ENCODE measurements around the gene INTS6.

INTS6 gene

GRCh38 chr13:51451134-51451466 lies 1.7 kb downstream of the INTS6 start:
- peak overlapping the region; percentile 73 to 93 for H3K4me3 ChIP-seq (replicated peaks in 1 of 2; ENCODE audit: low read depth in 2 of 2, low read length in 2 of 2)
- DNase-seq (ENCODE audit: low read depth in 2 of 2): no peak
- TF ChIP-seq CTCF (IDR thresholded peaks at IDR 0.05; ENCODE audit: low read depth, low read length): no peak

- no peak for DNase-seq (ENCODE audit: low read depth in 2 of 2)
- H3K4me3 ChIP-seq (replicated peaks in 1 of 2; ENCODE audit: low read depth in 2 of 2, low read length in 2 of 2): no peak overlapping the region
- no peak for TF ChIP-seq CTCF (IDR thresholded peaks at IDR 0.05; ENCODE audit: low read depth, low read length)
Observed at GRCh38 chr13:51449018-51449417, 3.8 kb downstream of the INTS6 start.

GRCh38 chr13:51444922-51445321 lies 7.9 kb downstream of the INTS6 start:
- H3K4me3 ChIP-seq (replicated peaks in 1 of 2; ENCODE audit: low read depth in 2 of 2, low read length in 2 of 2): no peak overlapping the region
- TF ChIP-seq CTCF (IDR thresholded peaks at IDR 0.05; ENCODE audit: low read depth, low read length): no peak
- peak; percentile 73 to 78 for DNase-seq (ENCODE audit: low read depth in 2 of 2)

GRCh38 chr13:51440381-51440780 lies 12.5 kb downstream of the INTS6 start:
- no peak for TF ChIP-seq CTCF (IDR thresholded peaks at IDR 0.05; ENCODE audit: low read depth, low read length)
- H3K4me3 ChIP-seq (replicated peaks in 1 of 2; ENCODE audit: low read depth in 2 of 2, low read length in 2 of 2): no peak overlapping the region
- DNase-seq (ENCODE audit: low read depth in 2 of 2): no peak

- no peak overlapping the region for H3K4me3 ChIP-seq (replicated peaks in 1 of 2; ENCODE audit: low read depth in 2 of 2, low read length in 2 of 2)
- no peak for TF ChIP-seq CTCF (IDR thresholded peaks at IDR 0.05; ENCODE audit: low read depth, low read length)
Observed at GRCh38 chr13:51437550-51438127, 15.2 kb downstream of the INTS6 start.

GRCh38 chr13:51435002-51435578 lies 17.7 kb downstream of the INTS6 start:
- TF ChIP-seq CTCF (IDR thresholded peaks at IDR 0.05; ENCODE audit: low read depth, low read length): peak; percentile 56
- H3K4me3 ChIP-seq (replicated peaks in 1 of 2; ENCODE audit: low read depth in 2 of 2, low read length in 2 of 2): no peak overlapping the region
- DNase-seq (ENCODE audit: low read depth in 2 of 2): peak; percentile 54 to 60

More at GRCh38 chr13:51437550-51438127, 15.2 kb downstream of the INTS6 start:
- no peak for DNase-seq (ENCODE audit: low read depth in 2 of 2)

- H3K4me3 ChIP-seq (replicated peaks in 1 of 2; ENCODE audit: low read depth in 2 of 2, low read length in 2 of 2): no peak overlapping the region
- TF ChIP-seq CTCF (IDR thresholded peaks at IDR 0.05; ENCODE audit: low read depth, low read length): no peak
- no peak for DNase-seq (ENCODE audit: low read depth in 2 of 2)
Observed at GRCh38 chr13:51432576-51432975, 20.3 kb downstream of the INTS6 start.
